DMS114 treated with DMSO at 0.1 percent for 48 hours (cell line): Measurements from ENCODE around the gene TTLL3.

Source experiments
- DNase-seq: peaks from one replicate; lab custom pipeline; 2025; ENCODE audit not compliant: unreplicated experiment; lab: John Stamatoyannopoulos, UW

The TTLL3 gene

GRCh38 chr3:9781551-9781950, 28.5 kb upstream of the TTLL3 start:
- no peak for DNase-seq

GRCh38 chr3:9781978-9782603, 28.0 kb upstream of the TTLL3 start:
- DNase-seq, result no peak

GRCh38 chr3:9782770-9783169, 27.3 kb upstream of the TTLL3 start:
- no peak for DNase-seq

- DNase-seq, result no peak
Measured at GRCh38 chr3:9783954-9784353, 26.1 kb upstream of the TTLL3 start.

- no peak for DNase-seq
Measured at GRCh38 chr3:9784965-9785364, 25.1 kb upstream of the TTLL3 start.

GRCh38 chr3:9785602-9786001, 24.5 kb upstream of the TTLL3 start:
- no peak for DNase-seq

- no peak for DNase-seq
Measured at GRCh38 chr3:9786209-9786739, 23.8 kb upstream of the TTLL3 start.

GRCh38 chr3:9786825-9787669, 23.0 kb upstream of the TTLL3 start:
- no peak for DNase-seq

GRCh38 chr3:9787714-9788113, 22.3 kb upstream of the TTLL3 start:
- DNase-seq, result no peak

- no peak for DNase-seq
Measured at GRCh38 chr3:9791127-9791526, 18.9 kb upstream of the TTLL3 start.

- DNase-seq, result no peak
Measured at GRCh38 chr3:9791790-9792404, 18.2 kb upstream of the TTLL3 start.

GRCh38 chr3:9792405-9793160, 17.5 kb upstream of the TTLL3 start, which contains the start of the genes ARPC4 and TADA3:
Gene ARPC4, plus strand, starts transcription at chr3:9793082. Its CDS starts 40 bp downstream, at chr3:9793122.
Gene TADA3, minus strand, starts transcription at chr3:9792473. Its CDS starts 1,007 bp downstream, at chr3:9791466.
- peak; percentile 93 for DNase-seq

- no peak for DNase-seq
Measured at GRCh38 chr3:9793161-9793781, 16.8 kb upstream of the TTLL3 start.

- no peak for DNase-seq
Measured at GRCh38 chr3:9794400-9794799, 15.7 kb upstream of the TTLL3 start.

- no peak for DNase-seq
Measured at GRCh38 chr3:9795207-9795606, 14.9 kb upstream of the TTLL3 start.

GRCh38 chr3:9797196-9797945, 12.7 kb upstream of the TTLL3 start:
- DNase-seq, result no peak

- no peak for DNase-seq
Measured at GRCh38 chr3:9800529-9800928, 9.5 kb upstream of the TTLL3 start.

- DNase-seq, result no peak
Measured at GRCh38 chr3:9803494-9803893, 6.6 kb upstream of the TTLL3 start.

- no peak for DNase-seq
Measured at GRCh38 chr3:9804996-9805395, 5.1 kb upstream of the TTLL3 start.

- no peak for DNase-seq
Measured at GRCh38 chr3:9806137-9806536, 3.9 kb upstream of the TTLL3 start.
